ENCODE measurements around the gene MICAL3.
"Not testable (repeated sequence)": the region's sequence is repeated elsewhere in the genome, so short reads cannot be mapped to it uniquely, and the experiment has no call there.

Gene MICAL3

GRCh38 chr22:18028817-18029527 lies 4.6 kb upstream of the MICAL3 start:
- H3K27ac ChIP-seq (replicated peaks), result no peak overlapping the region
- DNase-seq (ENCODE audit: low read depth in 1 of 2, low spot score in 1 of 2), result no peak
- TF ChIP-seq, protein P1, sequence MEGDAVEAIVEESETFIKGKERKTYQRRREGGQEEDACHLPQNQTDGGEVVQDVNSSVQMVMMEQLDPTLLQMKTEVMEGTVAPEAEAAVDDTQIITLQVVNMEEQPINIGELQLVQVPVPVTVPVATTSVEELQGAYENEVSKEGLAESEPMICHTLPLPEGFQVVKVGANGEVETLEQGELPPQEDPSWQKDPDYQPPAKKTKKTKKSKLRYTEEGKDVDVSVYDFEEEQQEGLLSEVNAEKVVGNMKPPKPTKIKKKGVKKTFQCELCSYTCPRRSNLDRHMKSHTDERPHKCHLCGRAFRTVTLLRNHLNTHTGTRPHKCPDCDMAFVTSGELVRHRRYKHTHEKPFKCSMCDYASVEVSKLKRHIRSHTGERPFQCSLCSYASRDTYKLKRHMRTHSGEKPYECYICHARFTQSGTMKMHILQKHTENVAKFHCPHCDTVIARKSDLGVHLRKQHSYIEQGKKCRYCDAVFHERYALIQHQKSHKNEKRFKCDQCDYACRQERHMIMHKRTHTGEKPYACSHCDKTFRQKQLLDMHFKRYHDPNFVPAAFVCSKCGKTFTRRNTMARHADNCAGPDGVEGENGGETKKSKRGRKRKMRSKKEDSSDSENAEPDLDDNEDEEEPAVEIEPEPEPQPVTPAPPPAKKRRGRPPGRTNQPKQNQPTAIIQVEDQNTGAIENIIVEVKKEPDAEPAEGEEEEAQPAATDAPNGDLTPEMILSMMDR (IDR thresholded peaks at IDR 0.05; ENCODE audit: insufficient read depth, low read length), result no peak
- TF ChIP-seq POLR2AphosphoS5 (IDR thresholded peaks at IDR 0.05; ENCODE audit: low read depth) (no peak), SPI1 (IDR thresholded peaks at IDR 0.05; ENCODE audit: borderline replicate concordance, low read depth) (no peak), GABPA (IDR thresholded peaks at IDR 0.05; ENCODE audit: low read depth) (no peak)
- TF ChIP-seq, protein P2, sequence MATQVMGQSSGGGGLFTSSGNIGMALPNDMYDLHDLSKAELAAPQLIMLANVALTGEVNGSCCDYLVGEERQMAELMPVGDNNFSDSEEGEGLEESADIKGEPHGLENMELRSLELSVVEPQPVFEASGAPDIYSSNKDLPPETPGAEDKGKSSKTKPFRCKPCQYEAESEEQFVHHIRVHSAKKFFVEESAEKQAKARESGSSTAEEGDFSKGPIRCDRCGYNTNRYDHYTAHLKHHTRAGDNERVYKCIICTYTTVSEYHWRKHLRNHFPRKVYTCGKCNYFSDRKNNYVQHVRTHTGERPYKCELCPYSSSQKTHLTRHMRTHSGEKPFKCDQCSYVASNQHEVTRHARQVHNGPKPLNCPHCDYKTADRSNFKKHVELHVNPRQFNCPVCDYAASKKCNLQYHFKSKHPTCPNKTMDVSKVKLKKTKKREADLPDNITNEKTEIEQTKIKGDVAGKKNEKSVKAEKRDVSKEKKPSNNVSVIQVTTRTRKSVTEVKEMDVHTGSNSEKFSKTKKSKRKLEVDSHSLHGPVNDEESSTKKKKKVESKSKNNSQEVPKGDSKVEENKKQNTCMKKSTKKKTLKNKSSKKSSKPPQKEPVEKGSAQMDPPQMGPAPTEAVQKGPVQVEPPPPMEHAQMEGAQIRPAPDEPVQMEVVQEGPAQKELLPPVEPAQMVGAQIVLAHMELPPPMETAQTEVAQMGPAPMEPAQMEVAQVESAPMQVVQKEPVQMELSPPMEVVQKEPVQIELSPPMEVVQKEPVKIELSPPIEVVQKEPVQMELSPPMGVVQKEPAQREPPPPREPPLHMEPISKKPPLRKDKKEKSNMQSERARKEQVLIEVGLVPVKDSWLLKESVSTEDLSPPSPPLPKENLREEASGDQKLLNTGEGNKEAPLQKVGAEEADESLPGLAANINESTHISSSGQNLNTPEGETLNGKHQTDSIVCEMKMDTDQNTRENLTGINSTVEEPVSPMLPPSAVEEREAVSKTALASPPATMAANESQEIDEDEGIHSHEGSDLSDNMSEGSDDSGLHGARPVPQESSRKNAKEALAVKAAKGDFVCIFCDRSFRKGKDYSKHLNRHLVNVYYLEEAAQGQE (IDR thresholded peaks at IDR 0.05; ENCODE audit: insufficient replicate concordance, low read depth), result no peak
- H3K4me3 ChIP-seq (replicated peaks; ENCODE audit: insufficient read depth, low read length), result no peak overlapping the region
- H3K27me3 ChIP-seq (ENCODE audit: insufficient read depth, poor library complexity, severe bottlenecking), result peaks cover 16% of the 10 kb centered on the region

GRCh38 chr22:18025898-18026297 lies 1.5 kb upstream of the MICAL3 start:
- peaks cover 20% of the 10 kb centered on the region for H3K27me3 ChIP-seq (ENCODE audit: insufficient read depth, poor library complexity, severe bottlenecking)
- DNase-seq (ENCODE audit: low read depth in 1 of 2, low spot score in 1 of 2), result not testable (repeated sequence)

DNA sequence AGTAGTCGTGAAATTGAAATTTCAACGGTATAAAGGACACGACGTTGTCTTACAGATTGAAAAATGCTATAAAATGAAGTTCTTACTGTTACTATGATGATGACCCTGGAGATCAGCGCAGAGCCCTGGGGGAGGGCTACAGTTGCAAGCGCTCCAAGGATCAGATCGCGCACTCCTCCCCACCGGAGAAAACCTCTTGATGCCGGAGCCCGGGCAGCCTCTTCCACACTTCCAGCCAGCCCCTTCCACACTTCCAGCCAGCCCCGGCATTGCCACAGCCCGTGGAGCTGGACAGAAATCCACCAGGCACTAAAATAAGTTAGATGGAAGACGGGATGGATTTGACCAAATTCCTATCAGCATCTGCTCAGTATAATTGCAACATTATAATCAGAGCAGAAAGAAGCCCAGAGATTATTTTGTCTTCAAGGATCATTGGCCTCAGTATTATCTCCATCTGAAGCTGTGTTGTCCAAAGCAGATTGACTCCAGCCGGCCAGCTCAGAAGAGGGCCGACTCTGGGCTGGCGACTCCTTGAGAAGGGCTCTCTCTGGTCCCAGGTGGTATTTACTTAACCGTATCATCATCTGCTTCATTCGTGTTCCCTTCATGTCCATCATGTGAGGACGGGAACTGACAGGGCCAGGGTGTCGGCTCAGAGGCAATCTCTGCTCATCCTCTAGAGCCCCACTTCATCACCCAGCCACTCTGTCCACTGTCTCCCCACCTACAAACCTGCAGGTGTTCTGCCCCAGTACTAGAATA lies 777 bp upstream of the MICAL3 start:
- Histone ChIP-seq H3K27me3 (ENCODE audit: insufficient read depth, poor library complexity, severe bottlenecking) (peaks cover 20% of the 10 kb centered on the region), H3K27ac (replicated peaks) (no peak overlapping the region), H3K4me3 (replicated peaks; ENCODE audit: insufficient read depth, low read length) (no peak overlapping the region)
- DNase-seq (ENCODE audit: low read depth in 1 of 2, low spot score in 1 of 2), result no peak
- TF ChIP-seq, protein P2 (IDR thresholded peaks at IDR 0.05; ENCODE audit: insufficient replicate concordance, low read depth), result no peak
- no peak for TF ChIP-seq GABPA (IDR thresholded peaks at IDR 0.05; ENCODE audit: low read depth)
- TF ChIP-seq POLR2AphosphoS5 (IDR thresholded peaks at IDR 0.05; ENCODE audit: low read depth), result no peak
- TF ChIP-seq, protein P1 (IDR thresholded peaks at IDR 0.05; ENCODE audit: insufficient read depth, low read length), result no peak
- no peak for TF ChIP-seq SPI1 (IDR thresholded peaks at IDR 0.05; ENCODE audit: borderline replicate concordance, low read depth)

More at GRCh38 chr22:18025898-18026297, 1.5 kb upstream of the MICAL3 start:
- H3K4me3 ChIP-seq (replicated peaks; ENCODE audit: insufficient read depth, low read length); H3K27ac ChIP-seq (replicated peaks): not testable (repeated sequence)

DNA sequence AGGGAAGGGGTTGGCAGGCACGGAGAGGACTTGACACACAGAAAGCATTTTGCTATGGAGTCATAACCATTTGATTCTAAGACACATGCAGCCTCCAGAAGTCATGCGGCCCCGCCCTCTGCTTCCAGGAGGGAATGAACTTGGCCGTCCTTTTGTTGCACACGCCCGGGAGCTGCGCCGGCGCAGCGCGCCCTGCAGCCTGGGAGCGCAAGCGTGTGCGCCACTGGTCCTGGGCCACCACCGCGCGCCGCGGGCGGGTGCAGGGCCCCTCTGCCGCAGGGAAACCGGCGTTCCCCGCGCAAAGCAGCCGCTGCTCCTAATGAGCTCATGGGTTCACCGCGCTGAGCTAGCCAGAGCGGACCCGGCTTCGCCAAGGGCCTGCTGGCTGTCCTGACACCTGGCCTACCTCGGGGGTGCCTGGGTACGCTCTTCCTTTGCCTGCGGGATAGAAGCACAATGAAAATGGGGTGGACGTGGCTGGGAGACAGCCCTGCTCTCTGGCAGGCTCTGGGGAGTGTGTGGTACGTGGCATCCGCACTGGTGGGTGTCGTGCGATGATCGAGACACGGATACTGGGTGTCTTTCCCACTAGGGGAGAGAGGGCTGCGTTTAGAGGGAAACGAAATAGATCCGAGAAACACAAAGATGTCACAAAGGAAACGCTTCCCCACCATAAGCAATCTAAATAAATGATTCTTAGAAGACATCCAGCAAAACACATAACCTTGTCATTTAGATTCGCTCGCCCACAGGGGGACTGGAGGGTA lies 669 bp downstream of the MICAL3 start:
- DNase-seq (ENCODE audit: low read depth in 1 of 2, low spot score in 1 of 2), result no peak
- Histone ChIP-seq H3K4me3 (replicated peaks; ENCODE audit: insufficient read depth, low read length) (peak overlapping the region; percentile 46), H3K27me3 (ENCODE audit: insufficient read depth, poor library complexity, severe bottlenecking) (peaks cover 20% of the 10 kb centered on the region), H3K27ac (replicated peaks) (no peak overlapping the region)
- TF ChIP-seq POLR2AphosphoS5 (IDR thresholded peaks at IDR 0.05; ENCODE audit: low read depth) (no peak), GABPA (IDR thresholded peaks at IDR 0.05; ENCODE audit: low read depth) (no peak), SPI1 (IDR thresholded peaks at IDR 0.05; ENCODE audit: borderline replicate concordance, low read depth) (no peak)
- TF ChIP-seq, protein P2 (IDR thresholded peaks at IDR 0.05; ENCODE audit: insufficient replicate concordance, low read depth), result no peak
- TF ChIP-seq, protein P1 (IDR thresholded peaks at IDR 0.05; ENCODE audit: insufficient read depth, low read length), result no peak
